HG03280 (cell line): ENCODE measurements around the gene NUBP2.
"Not testable (repeated sequence)": the region's sequence is repeated elsewhere in the genome, so short reads cannot be mapped to it uniquely, and the experiment has no call there.

Source experiments
- ATAC-seq: cut with Tn5 transposase; IDR thresholded peaks from one replicate; pipeline ENCODE4 v1.9.1; 2021; ENCODE audit warnings: mild to moderate bottlenecking, moderate library complexity; ENCODE audit not compliant: unreplicated experiment

Gene NUBP2

DNA sequence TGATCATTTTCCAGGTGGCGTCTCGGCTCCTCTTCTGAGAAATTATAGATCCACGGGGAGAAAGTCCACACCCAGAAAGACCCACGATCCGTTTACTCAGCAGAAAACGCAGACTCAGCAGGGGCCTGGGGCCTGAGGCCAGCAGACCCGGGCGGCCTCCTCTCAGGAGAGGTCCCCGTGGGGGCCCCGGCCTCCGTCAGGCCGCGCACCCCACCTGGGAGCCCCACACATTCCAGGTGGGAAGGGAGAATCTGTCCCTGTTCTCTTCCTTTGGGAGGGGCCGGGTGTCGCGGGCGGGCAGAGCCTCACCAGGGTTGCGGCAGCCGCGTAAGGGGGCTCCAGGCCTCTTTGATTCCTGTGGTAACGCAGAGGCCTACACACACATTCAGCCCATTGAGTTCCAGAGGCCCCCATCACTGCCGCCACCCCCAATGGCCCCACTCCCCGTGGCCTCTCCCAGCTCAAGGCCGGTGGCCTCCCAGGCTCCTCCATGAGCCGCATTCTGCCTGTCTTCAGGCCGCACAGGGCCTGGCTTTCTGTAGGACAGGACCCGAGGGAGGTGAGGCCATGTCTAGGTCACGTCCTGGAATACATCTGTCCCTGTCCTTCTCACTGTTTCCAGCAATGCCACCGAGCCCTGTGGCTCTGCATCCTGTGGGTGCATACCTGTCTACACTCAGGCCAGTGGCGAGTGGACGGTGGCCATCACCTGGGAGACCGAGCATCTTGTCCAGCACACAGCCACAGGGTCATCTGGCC lies 12.3 kb downstream of the NUBP2 start:
- ATAC-seq: no peak

GRCh38 chr16:1799263-1799662 lies 16.5 kb downstream of the NUBP2 start:
- not testable (repeated sequence) for ATAC-seq

GRCh38 chr16:1800701-1801100 lies 17.9 kb downstream of the NUBP2 start:
- ATAC-seq: no peak

DNA sequence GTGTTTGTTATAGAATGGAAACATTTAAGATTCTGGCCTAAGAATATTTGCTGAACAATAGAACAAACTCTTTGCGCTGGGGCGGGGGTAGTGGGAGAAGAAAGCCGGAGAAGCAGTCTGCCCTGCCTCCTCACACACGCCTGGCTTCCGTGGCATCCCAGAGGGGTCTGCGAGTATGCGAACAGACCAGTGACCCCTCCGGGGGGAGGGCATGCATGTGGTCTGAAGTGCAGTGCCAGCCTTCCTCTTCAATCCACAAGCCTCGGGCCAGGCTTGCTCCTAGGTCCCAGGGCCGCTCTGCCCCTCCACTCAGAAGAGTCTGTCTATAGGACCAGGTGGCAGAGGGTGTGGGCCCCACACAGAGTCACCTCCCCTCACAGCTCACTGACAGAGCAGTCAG lies 24.9 kb downstream of the NUBP2 start:
- ATAC-seq: no peak

DNA sequence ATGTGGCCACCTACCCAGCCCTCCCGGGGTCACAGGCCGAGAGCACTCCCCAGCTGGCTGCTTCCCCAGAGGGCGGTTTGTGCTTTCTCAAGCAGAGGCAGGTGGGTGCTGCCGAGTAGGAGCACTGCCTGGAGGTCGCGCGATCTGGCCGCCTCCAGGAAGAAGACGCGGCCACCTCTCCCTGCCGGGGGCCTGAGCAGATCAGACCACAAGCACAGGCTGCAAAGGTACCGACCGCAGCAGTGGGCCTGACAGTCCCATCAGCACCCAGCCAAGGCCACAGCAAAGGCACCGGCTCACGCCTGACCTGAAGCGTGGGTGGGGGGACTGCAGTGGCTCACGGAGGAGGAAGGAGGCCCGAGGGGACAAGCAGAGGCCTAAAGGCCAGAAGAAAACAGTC lies 25.9 kb downstream of the NUBP2 start:
- no peak for ATAC-seq

DNA sequence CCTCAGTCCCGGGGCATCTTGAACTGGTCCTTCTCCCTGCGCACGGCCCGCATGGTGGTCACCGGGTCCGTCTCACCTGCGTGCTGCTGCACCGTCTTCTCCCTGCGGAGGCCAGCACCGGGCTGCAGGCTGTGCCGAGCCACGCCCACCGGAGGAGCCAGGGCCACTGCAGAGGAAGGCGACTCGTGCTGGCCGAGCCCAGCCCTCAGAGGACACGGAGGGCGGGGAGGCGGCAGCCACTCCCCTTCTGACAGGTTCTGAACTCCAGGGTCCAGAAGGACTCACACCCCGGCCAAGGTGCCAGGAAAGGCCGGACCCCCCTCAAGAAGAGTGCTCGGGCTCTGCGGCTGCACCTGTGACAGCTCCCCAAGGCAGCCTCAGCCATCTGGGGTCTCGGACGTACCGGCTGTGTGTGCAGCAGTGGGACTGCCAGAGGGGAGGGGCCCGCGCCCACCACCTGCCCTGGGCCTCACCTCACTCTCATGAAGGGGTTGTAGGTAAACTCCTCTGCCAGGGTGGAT lies 26.6 kb downstream of the NUBP2 start:
- no peak for ATAC-seq

- no peak for ATAC-seq
These were observed 27.3 kb downstream of the NUBP2 start for GRCh38 chr16:1810106-1810505.

DNA sequence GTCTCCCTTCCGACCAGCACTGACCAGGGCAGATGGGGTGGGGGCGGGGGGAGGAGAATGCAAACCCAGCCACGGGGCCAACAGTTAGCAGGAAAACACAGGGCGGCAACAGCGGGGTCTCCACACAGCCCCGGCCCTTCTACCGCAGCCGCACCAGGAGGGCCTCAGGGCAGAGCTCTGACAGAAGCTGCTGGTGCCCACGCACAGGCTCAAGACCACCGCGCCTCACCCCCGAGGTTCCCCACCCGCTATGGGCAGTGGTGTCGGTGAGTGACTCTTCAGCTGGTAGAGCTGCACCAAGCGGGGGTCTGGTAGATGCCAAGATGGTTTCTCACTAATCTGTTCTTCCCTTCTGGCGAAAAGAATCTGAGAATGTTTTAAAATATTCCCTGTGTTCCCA lies 27.8 kb downstream of the NUBP2 start:
- ATAC-seq: no peak

- ATAC-seq: no peak
These were observed 30.0 kb downstream of the NUBP2 start for GRCh38 chr16:1812732-1813163.

DNA sequence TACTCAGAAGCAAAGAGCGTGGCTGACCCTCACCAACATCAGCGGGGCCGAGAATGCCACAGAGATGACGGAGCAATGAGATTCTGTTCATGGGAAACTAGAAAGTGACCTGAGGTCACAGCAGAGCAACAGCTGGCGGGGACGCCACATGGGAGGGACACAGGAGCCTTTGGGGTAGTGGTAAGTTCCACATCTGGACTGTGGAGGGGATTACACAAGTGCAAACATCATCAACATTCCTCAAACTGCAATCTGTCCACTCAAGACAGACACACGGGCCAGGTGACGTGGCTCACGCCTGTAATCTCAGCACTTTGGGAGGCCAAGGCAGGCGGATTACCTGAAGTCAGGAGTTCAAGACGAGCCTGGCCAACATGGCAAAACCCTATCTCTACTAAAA lies 32.7 kb downstream of the NUBP2 start:
- no peak for ATAC-seq

GRCh38 chr16:1816396-1817275 lies 33.9 kb downstream of the NUBP2 start:
- ATAC-seq: no peak

GRCh38 chr16:1817276-1817589 lies 34.5 kb downstream of the NUBP2 start:
- ATAC-seq: no peak

- ATAC-seq: no peak
These were observed 35.0 kb downstream of the NUBP2 start for GRCh38 chr16:1817716-1818115.

- no peak for ATAC-seq
These were observed 35.6 kb downstream of the NUBP2 start for GRCh38 chr16:1818204-1818872.

GRCh38 chr16:1818873-1819525 lies 36.2 kb downstream of the NUBP2 start:
- no peak for ATAC-seq

DNA sequence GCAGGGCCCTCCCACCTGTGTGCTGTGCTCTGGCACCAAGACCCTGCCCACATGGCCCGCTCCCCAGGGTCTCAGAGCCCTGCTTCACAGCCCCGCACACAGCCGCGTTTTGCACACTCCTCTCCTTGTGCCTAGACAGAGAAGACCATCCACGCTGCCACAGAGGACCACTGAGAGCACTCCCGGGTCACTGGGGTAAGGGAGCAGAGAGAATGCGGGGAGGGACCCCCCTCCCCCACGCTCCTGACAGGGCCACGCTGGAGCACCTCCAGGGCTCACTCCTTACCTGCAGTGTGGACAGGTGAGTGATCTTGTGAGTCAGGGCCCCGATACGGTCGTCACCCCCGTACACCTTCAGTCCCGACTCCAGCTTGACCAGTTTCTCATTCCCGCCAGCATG lies 36.9 kb downstream of the NUBP2 start:
- ATAC-seq: no peak

DNA sequence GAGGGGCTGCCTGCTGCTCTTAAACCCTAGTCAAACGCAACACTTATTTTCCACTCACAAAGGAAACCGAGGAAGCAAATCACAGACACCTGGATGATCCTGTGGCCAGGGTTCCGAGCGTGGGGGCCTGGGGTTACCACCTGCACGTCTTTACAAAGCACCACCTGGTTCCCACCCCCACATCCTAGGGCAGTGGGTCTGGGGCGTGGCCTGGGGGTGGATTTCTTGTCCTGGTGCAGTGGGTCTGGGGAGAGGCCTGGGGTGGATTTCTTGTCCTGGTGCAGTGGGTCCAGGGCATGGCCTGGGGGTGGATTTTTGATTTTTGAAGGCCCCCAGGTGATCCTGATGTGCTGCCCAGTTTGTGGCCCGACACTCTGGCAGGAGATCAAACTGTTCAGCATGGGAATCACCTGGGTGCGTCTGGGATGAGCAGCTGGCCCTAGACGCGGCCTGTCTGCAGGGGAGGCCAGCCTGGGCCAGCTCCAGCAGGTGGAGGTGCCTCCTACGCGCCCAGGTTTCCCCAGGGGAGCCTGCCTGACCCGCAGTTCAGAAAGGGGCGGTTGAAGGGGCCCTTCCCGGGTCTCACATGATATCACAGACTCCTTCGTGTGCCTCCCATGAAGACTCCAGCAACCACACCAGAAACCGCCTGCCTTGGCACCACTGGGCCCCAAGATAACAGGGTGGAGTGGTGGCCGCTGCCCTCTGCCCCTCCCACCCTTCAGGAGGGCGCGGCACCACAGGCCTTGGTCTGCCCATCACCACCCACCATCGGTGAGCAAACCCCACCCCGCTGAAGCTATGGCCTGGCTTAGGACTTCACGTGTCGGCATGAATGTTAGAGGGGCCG lies 37.6 kb downstream of the NUBP2 start:
- ATAC-seq: no peak

GRCh38 chr16:1820946-1821290 lies 38.2 kb downstream of the NUBP2 start:
- no peak for ATAC-seq

GRCh38 chr16:1821861-1822611 lies 39.3 kb downstream of the NUBP2 start:
- no peak for ATAC-seq

GRCh38 chr16:1822801-1823200 lies 40.0 kb downstream of the NUBP2 start:
- no peak for ATAC-seq
